ENCODE results near the gene TMEM139. TPM values are rescaled to one million over a fixed set of nuclear protein-coding genes. Genes with fewer than 3 reads are reported as not detected.
A peak's percentile ranks its signal among the peaks of the same experiment; 100 is the strongest.

The TMEM139 gene
- total RNA-seq, 1 donor from 2014 or later, result 0.47 TPM

DNA sequence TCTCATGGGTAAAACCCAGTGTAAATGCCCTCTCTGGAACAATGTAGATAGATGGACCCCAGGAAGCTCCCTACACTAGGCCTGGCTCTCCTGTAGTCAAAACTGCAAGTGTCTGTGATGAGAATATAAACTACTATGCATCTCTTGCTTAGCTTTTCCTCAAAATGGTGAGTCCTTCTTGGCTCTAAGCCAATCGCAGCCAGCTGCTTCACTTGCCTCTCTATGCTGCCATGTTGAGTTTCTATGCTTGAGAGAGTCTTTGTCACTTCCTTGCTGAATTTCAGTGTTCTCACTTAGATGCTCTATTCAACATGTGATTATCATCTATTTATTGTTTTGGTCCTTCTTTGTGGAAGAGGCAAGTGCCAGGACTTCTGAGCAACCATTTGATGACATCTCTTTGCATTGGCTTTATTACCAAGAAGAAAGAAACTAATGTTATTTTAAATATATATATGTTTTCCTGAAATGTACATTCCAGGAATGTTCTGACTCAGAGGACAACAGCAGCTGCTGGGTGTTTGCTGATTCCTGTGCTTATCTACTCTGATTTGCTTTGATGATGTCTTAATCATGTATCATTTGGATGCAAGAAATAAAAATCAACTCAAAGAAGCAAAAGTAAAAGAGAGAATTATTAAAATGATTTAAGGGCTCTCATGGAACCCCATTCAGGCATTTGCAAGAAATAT is 46.3 kb upstream of the TMEM139 start:
- Mint-ChIP-seq H3K27me3 (peaks cover 14% of the 10 kb centered on the region), H3K4me1 (peaks cover 2% of the 10 kb centered on the region), H3K27ac (no peak overlapping the region), H3K4me3 (no peak overlapping the region), H3K9me3 (peaks cover 21% of the 10 kb centered on the region), H3K36me3 (ENCODE audit: low read depth) (no peaks in the 10 kb centered on the region)
- DNase-seq, result no peak
- no peak for ATAC-seq (ENCODE audit: low read depth)
- TF ChIP-seq, protein P1, sequence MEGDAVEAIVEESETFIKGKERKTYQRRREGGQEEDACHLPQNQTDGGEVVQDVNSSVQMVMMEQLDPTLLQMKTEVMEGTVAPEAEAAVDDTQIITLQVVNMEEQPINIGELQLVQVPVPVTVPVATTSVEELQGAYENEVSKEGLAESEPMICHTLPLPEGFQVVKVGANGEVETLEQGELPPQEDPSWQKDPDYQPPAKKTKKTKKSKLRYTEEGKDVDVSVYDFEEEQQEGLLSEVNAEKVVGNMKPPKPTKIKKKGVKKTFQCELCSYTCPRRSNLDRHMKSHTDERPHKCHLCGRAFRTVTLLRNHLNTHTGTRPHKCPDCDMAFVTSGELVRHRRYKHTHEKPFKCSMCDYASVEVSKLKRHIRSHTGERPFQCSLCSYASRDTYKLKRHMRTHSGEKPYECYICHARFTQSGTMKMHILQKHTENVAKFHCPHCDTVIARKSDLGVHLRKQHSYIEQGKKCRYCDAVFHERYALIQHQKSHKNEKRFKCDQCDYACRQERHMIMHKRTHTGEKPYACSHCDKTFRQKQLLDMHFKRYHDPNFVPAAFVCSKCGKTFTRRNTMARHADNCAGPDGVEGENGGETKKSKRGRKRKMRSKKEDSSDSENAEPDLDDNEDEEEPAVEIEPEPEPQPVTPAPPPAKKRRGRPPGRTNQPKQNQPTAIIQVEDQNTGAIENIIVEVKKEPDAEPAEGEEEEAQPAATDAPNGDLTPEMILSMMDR (IDR thresholded peaks at IDR 0.05), result no peak
- intact Hi-C loops (cut with micrococcal nuclease), result no loop called here
- CTCF ChIA-PET, result interaction anchor here (3.3 to 4.3 kb wide), 2 partner anchors 18 to 178 kb away, joined by 19 to 118 read pairs; no protein-coding TSS in a partner anchor
- POLR2A ChIA-PET, result no interaction called here

- ChIA-PET CTCF (interaction anchor here (0.9 to 4.3 kb wide), 28 partner anchors 10 to 1198 kb away, joined by 3 to 118 read pairs (median 7); partner anchors contain the start of genes EPHA1 and GSTK1), POLR2A (interaction anchor here (1.3 to 1.5 kb wide), 2 partner anchors 23 to 140 kb away, joined by 4 to 10 read pairs; partner anchors contain the start of gene GSTK1)
- intact Hi-C loops (cut with micrococcal nuclease), result loop anchor here (1.0 to 10.0 kb wide), 10 partner anchors 17 to 1155 kb away; partner anchors contain the start of genes CASP2, EPHA1 and FAM131B
- TF ChIP-seq, protein P1 (IDR thresholded peaks at IDR 0.05), result no peak
- ATAC-seq (ENCODE audit: low read depth) (no peak), DNase-seq (no peak)
- Mint-ChIP-seq H3K27me3 (peaks cover 14% of the 10 kb centered on the region), H3K4me3 (no peak overlapping the region), H3K36me3 (ENCODE audit: low read depth) (no peaks in the 10 kb centered on the region), H3K4me1 (peaks cover 2% of the 10 kb centered on the region), H3K27ac (no peak overlapping the region), H3K9me3 (peaks cover 21% of the 10 kb centered on the region)
Measured at GRCh38 chr7:143239813-143240212, 44.9 kb upstream of the TMEM139 start.

- DNase-seq, result no peak
- H3K27ac Mint-ChIP-seq, result no peak overlapping the region
- H3K36me3 Mint-ChIP-seq (ENCODE audit: low read depth), result no peaks in the 10 kb centered on the region
- peak; percentile 98 for ATAC-seq (ENCODE audit: low read depth)
- CTCF ChIA-PET, result interaction anchor here (0.6 to 4.3 kb wide), 46 partner anchors 8 to 1197 kb away, joined by 3 to 118 read pairs (median 5); partner anchors contain the start of genes CASP2, EPHA1 and GSTK1
- no peak overlapping the region for H3K4me3 Mint-ChIP-seq
- peaks cover 17% of the 10 kb centered on the region for H3K9me3 Mint-ChIP-seq
- intact Hi-C loops (cut with micrococcal nuclease), result loop anchor here (1.0 to 10.0 kb wide), 10 partner anchors 17 to 1154 kb away; partner anchors contain the start of genes CASP2, EPHA1 and FAM131B
- POLR2A ChIA-PET, result interaction anchor here (1.3 to 1.5 kb wide), 2 partner anchors 23 to 140 kb away, joined by 4 to 10 read pairs; partner anchors contain the start of gene GSTK1
- H3K4me1 Mint-ChIP-seq, result peaks cover 4% of the 10 kb centered on the region
- TF ChIP-seq, protein P1 (IDR thresholded peaks at IDR 0.05), result peak; percentile 51
- H3K27me3 Mint-ChIP-seq, result peaks cover 14% of the 10 kb centered on the region
Measured at GRCh38 chr7:143240291-143241168, 44.2 kb upstream of the TMEM139 start.

GRCh38 chr7:143242306-143242705 is 42.5 kb upstream of the TMEM139 start:
- peaks cover 1% of the 10 kb centered on the region for H3K9me3 Mint-ChIP-seq
- no peak overlapping the region for H3K4me3 Mint-ChIP-seq
- no peaks in the 10 kb centered on the region for H3K36me3 Mint-ChIP-seq (ENCODE audit: low read depth)
- TF ChIP-seq, protein P1 (IDR thresholded peaks at IDR 0.05), result no peak
- ChIA-PET POLR2A (no interaction called here), CTCF (interaction anchor here (1.5 to 4.3 kb wide), 3 partner anchors 58 to 174 kb away, joined by 5 to 118 read pairs (median 51); no protein-coding TSS in a partner anchor)
- peaks cover 10% of the 10 kb centered on the region for H3K27me3 Mint-ChIP-seq
- DNase-seq, result no peak
- no peak overlapping the region for H3K27ac Mint-ChIP-seq
- no peak for ATAC-seq (ENCODE audit: low read depth)
- peaks cover 21% of the 10 kb centered on the region for H3K4me1 Mint-ChIP-seq
- intact Hi-C loops (cut with micrococcal nuclease), result loop anchor here (10.0 kb wide), 2 partner anchors 262 to 1152 kb away; no protein-coding TSS in a partner anchor

Measured in activated B cell treated with CpG ODN at 0.5 μM for 24 hours (primary cell).